Lower lobe of right lung (tissue), 2 donors: Measurements from ENCODE around the gene CXADR. TPM values are rescaled to one million over a fixed set of nuclear protein-coding genes. Genes with fewer than 3 reads are reported as not detected.

Source experiments
- ATAC-seq, 2 donors: fragments of 200-7000 bp; cut with Tn5 transposase; one replicate each; pipeline ENCODE4 v1.9.1; 2020 to 2022; ENCODE audit warnings: mild to moderate bottlenecking in 2 of 2, moderate library complexity in 2 of 2
- DNase-seq: peaks from one replicate; pipeline ENCODE4 v3.0.0-alpha.2; 2020
- H3K27ac ChIP-seq: fragments of 200-600 bp; one replicate; pipeline ENCODE4 v1.8.0; 2022
- H3K27me3 ChIP-seq: fragments of 200-600 bp; one replicate; pipeline ENCODE4 v1.8.0; 2022; ENCODE audit warnings: low read depth
- H3K36me3 ChIP-seq: fragments of 200-600 bp; one replicate; pipeline ENCODE4 v1.8.0; 2022; ENCODE audit warnings: mild to moderate bottlenecking
- H3K4me1 ChIP-seq: fragments of 200-600 bp; one replicate; pipeline ENCODE4 v1.8.0; 2022
- H3K4me3 ChIP-seq: fragments of 200-600 bp; one replicate; pipeline ENCODE4 v1.8.0; 2022; ENCODE audit warnings: mild to moderate bottlenecking
- H3K9me3 ChIP-seq: fragments of 200-600 bp; one replicate; pipeline ENCODE4 v1.8.0; 2022
- intact Hi-C: fragments of 100-400 bp; cut with DNase I; formaldehyde crosslinking; loops from one replicate; pipeline ENCODE4 v1.11.0; 2022
- total RNA-seq: library from RNA; stranded (reverse); fragmentation: NEBNext Ultra II Directional; extraction: Animal tissue kit (Norgen Biotek cat#: 25700); gene quantifications from one replicate; pipeline ENCODE4 v1.2.1, GENCODE V29; 2021
- TF ChIP-seq, protein P1 (sequence below): fragments of 200-600 bp; IDR thresholded peaks from one replicate; pipeline ENCODE4 v1.8.0; 2022; ENCODE audit warnings: antibody characterized with exemption, mild to moderate bottlenecking
- donor health status: DM: no; HTN: yes; CAD: no; lungs with severe emphysema.

The CXADR gene
- total RNA-seq, 1 donor from 2014 or later, result 26.6 TPM

DNA sequence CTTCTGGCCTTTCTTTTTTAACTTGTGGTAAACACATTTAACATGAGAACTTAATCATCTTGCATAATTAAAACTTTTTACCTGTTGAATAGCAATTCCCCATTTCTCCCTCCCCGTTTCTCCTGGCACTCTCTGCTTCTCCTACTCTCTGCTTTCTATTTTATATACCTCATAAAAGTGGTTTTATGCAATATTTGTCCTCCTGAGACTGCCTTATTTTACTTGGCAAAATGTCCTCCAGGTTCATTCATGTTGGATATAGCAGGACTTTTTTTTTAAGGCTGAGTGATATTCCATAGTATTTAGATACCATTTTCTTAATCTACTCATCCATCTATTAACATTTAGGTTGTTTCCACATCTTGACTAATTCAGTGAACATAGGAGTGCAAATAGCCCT lies 64.9 kb downstream of the CXADR start:
- intact Hi-C loops, result no loop called here
- DNase-seq, result no peak
- no peaks in the 10 kb centered on the region for H3K4me1 ChIP-seq
- no peak overlapping the region for H3K27ac ChIP-seq
- H3K36me3 ChIP-seq, result no peaks in the 10 kb centered on the region
- H3K4me3 ChIP-seq, result no peak overlapping the region
- no peaks in the 10 kb centered on the region for H3K9me3 ChIP-seq
- H3K27me3 ChIP-seq, result no peaks in the 10 kb centered on the region
- TF ChIP-seq, protein P1, sequence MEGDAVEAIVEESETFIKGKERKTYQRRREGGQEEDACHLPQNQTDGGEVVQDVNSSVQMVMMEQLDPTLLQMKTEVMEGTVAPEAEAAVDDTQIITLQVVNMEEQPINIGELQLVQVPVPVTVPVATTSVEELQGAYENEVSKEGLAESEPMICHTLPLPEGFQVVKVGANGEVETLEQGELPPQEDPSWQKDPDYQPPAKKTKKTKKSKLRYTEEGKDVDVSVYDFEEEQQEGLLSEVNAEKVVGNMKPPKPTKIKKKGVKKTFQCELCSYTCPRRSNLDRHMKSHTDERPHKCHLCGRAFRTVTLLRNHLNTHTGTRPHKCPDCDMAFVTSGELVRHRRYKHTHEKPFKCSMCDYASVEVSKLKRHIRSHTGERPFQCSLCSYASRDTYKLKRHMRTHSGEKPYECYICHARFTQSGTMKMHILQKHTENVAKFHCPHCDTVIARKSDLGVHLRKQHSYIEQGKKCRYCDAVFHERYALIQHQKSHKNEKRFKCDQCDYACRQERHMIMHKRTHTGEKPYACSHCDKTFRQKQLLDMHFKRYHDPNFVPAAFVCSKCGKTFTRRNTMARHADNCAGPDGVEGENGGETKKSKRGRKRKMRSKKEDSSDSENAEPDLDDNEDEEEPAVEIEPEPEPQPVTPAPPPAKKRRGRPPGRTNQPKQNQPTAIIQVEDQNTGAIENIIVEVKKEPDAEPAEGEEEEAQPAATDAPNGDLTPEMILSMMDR, result no peak
- ATAC-seq, result no peak

DNA sequence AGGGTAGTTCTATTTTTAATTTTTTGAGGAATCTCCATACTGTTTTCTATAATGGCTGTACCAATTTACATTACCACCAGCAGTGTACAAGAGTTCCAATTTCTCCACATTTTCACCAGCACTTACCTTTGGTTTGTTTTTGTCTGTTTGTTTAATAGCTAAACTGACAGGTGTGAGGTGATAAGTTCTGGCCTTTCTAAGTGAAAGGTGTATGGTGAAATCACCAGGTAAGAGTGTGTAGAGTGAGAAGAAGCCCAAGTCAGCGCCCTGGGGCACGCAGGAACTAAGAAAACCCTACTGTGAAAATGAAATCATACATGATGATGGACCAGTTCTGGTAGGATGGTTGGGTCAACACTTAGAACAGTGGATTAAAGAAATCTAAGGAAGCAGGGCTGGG lies 65.3 kb downstream of the CXADR start:
- Histone ChIP-seq H3K9me3 (no peaks in the 10 kb centered on the region), H3K4me1 (no peaks in the 10 kb centered on the region), H3K27ac (no peak overlapping the region), H3K27me3 (no peaks in the 10 kb centered on the region), H3K36me3 (no peaks in the 10 kb centered on the region), H3K4me3 (no peak overlapping the region)
- TF ChIP-seq, protein P1, result no peak
- intact Hi-C loops, result no loop called here
- ATAC-seq, result no peak
- no peak for DNase-seq

DNA sequence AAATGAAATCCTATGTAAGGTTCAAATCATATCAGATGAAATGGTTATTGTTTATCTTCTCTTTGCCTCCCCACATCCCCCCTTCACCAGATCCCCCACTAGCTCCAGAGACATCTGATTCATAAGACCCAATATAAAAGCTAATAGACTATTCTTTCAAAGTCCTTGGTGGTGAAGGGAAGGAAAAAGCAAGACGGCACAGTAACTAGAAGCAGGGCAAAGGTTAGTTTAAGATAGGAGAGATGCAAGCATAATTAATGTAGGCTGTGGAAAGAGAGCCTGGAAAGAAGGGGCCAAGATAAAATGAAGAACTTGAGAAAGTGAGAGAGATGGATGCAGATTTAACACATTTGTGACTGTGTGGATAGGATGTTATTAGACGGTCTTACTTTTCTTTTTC lies 66.0 kb downstream of the CXADR start:
- no peak overlapping the region for H3K27ac ChIP-seq
- no peak overlapping the region for H3K4me3 ChIP-seq
- no peak for DNase-seq
- no peak for ATAC-seq
- TF ChIP-seq, protein P1, result no peak
- intact Hi-C loops, result no loop called here
- H3K27me3 ChIP-seq, result no peaks in the 10 kb centered on the region
- H3K9me3 ChIP-seq, result no peaks in the 10 kb centered on the region
- no peaks in the 10 kb centered on the region for H3K4me1 ChIP-seq
- H3K36me3 ChIP-seq, result no peaks in the 10 kb centered on the region

DNA sequence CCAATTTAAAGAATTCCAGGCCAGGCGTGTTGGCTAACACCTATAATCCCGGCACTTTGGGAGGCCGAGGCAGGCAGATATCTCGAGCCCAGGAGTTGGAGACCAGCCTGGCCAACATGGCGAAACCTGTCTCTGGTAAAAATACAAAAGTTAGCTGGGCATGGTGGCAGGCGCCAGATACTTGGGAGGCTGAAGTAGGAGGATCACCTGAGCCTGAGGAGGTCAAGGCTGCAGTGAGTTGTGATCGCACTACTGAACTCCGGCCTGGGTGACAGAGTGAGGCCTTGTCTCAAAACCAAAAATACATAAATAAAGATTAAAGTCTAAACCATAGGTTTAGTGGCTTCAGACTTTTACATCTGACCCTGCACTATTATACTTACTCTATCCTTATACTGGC lies 67.5 kb downstream of the CXADR start:
- Histone ChIP-seq H3K36me3 (no peaks in the 10 kb centered on the region), H3K4me1 (no peaks in the 10 kb centered on the region), H3K27me3 (no peaks in the 10 kb centered on the region), H3K9me3 (no peaks in the 10 kb centered on the region), H3K27ac (no peak overlapping the region), H3K4me3 (no peak overlapping the region)
- no peak for ATAC-seq
- DNase-seq, result no peak
- intact Hi-C loops, result no loop called here
- TF ChIP-seq, protein P1, result no peak

DNA sequence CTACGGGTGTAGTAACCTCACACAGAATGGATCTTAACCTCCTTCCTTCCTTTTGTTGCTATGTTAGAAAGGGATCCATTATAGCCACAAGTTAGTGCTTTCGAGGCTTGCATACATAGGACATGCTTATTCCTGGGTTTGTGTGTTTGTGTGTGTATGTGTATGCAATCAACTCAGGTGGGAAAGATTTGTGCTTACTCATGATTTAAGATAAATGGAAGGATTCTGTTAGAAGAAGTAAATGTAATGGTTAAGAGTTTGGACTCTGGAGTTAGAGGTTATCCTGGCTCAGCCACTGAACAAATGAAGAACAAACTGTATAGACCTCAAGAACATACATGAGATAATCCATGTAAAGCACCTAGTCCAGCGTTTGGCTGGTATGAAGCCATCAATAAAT lies 71.1 kb downstream of the CXADR start:
- Histone ChIP-seq H3K4me3 (no peak overlapping the region), H3K27me3 (no peaks in the 10 kb centered on the region), H3K27ac (no peak overlapping the region), H3K9me3 (no peaks in the 10 kb centered on the region), H3K4me1 (no peaks in the 10 kb centered on the region), H3K36me3 (no peaks in the 10 kb centered on the region)
- no peak for ATAC-seq
- intact Hi-C loops, result no loop called here
- DNase-seq, result no peak
- TF ChIP-seq, protein P1, result no peak

DNA sequence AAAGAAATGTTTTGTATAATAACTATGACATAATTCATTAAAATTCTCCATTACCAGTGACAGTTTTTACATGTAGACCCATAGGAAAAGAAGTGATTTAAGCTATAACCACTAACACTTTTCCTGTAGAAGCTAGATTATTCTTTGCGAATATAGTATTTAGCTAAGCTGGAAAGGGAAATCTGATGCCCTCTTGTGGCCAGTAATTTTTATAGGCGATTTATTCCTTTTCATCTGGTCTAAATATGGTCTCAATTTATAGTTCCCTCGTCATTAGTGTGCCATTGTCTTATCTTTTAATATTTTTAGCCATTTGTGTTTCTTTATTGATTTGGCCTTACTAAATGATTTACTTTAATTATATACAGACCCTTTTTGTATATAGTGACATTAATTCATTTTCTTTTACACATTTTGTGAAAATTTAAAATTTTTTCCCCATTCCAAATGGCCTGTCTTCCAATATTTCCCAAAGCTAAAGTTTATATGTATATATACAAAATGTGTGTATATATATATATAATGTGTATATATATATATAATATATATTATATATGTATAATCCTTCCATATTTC lies 73.1 kb downstream of the CXADR start:
- Histone ChIP-seq H3K4me1 (no peaks in the 10 kb centered on the region), H3K27me3 (no peaks in the 10 kb centered on the region), H3K4me3 (no peak overlapping the region), H3K9me3 (no peaks in the 10 kb centered on the region), H3K36me3 (no peaks in the 10 kb centered on the region), H3K27ac (no peak overlapping the region)
- ATAC-seq, result peak in 1 of 2 donors; percentile 68
- TF ChIP-seq, protein P1, result peak; percentile 64
- no peak for DNase-seq
- intact Hi-C loops, result no loop called here
